ENCODE data around the gene RUNX2. TPM values are rescaled to one million over a fixed set of nuclear protein-coding genes. Genes with fewer than 3 reads are reported as not detected.

The RUNX2 gene
- total and polyA plus RNA-seq, 4 donors, result 1.8 to 6.7 (median 3.2) TPM

DNA sequence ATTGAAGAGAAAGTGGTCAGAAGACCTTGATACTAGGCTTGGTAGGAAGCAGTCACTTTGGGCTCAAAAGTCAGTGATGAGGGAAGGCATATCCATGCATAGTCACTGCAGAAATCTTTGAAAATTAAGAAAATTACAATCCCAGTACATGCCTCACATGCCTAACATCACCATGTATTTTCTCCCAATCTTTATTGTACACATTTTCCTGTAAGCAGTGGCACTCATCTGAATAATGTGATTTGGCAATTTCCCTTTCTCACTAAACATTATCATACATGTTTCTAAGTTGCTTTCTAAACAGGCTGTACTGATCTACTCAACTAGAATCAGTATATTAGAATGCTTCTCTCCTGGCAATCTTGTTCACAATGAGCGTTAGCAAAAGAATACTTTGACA, 330.3 kb downstream of the RUNX2 start:
- no peak overlapping the region for H3K9ac ChIP-seq (ENCODE audit: insufficient read depth in 1 of 2, low read length in 2 of 2)
- peak in 2 of 3 donors; percentile 0 to 25 for DNase-seq
- peaks cover 0 to 3% (median 0%) of the 10 kb centered on the region in 4 donors for H3K9me3 ChIP-seq (ENCODE audit: control insufficient read depth in 4 of 4, insufficient read depth in 3 of 4, low read length in 3 of 4)
- peaks cover 0 to 4% (median 0%) of the 10 kb centered on the region in 5 donors for H3K4me1 ChIP-seq (ENCODE audit: control insufficient read depth in 5 of 5, insufficient read depth in 5 of 5, low read length in 5 of 5)
- 93 to 95% methylated on average over 1 of the region's 1 CpG for WGBS, 2 donors
- no peak for ATAC-seq (ENCODE audit: insufficient read depth, low FRiP score)
- no peak overlapping the region for H3K4me3 ChIP-seq
- H3K27me3 ChIP-seq (ENCODE audit: control insufficient read depth in 3 of 3, insufficient read depth in 3 of 3, low read length in 2 of 3), result peaks cover 8 to 54% (median 34%) of the 10 kb centered on the region in 3 donors
- no peak overlapping the region for H3K27ac ChIP-seq (ENCODE audit: low read depth in 1 of 2, low read length in 1 of 2)
- H3K36me3 ChIP-seq (ENCODE audit: control insufficient read depth in 4 of 4, insufficient read depth in 4 of 4, low read length in 4 of 4), result no peaks in the 10 kb centered on the region
- TF ChIP-seq CTCF (IDR thresholded peaks at IDR 0.05; ENCODE audit: control extremely low read depth, extremely low read depth), result no peak

- Histone ChIP-seq H3K36me3 (ENCODE audit: control insufficient read depth in 4 of 4, insufficient read depth in 4 of 4, low read length in 4 of 4) (no peaks in the 10 kb centered on the region), H3K4me3 (no peak overlapping the region), H3K9ac (ENCODE audit: insufficient read depth in 1 of 2, low read length in 2 of 2) (no peak overlapping the region), H3K27me3 (ENCODE audit: control insufficient read depth in 3 of 3, insufficient read depth in 3 of 3, low read length in 2 of 3) (peaks cover 10 to 60% (median 36%) of the 10 kb centered on the region in 3 donors), H3K4me1 (ENCODE audit: control insufficient read depth in 5 of 5, insufficient read depth in 5 of 5, low read length in 5 of 5) (peaks cover 0 to 9% (median 0%) of the 10 kb centered on the region in 5 donors), H3K9me3 (ENCODE audit: control insufficient read depth in 4 of 4, insufficient read depth in 3 of 4, low read length in 3 of 4) (peaks cover 0 to 6% (median 0%) of the 10 kb centered on the region in 4 donors), H3K27ac (ENCODE audit: low read depth in 1 of 2, low read length in 1 of 2) (no peak overlapping the region)
- ATAC-seq (ENCODE audit: insufficient read depth, low FRiP score), result no peak
- TF ChIP-seq CTCF (IDR thresholded peaks at IDR 0.05; ENCODE audit: control extremely low read depth, extremely low read depth), result no peak
- 67 to 71% methylated on average over 5 of the region's 5 CpGs for WGBS, 2 donors
- DNase-seq, result peak in 1 of 3 donors; percentile 11
These were observed 330.8 kb downstream of the RUNX2 start for GRCh38 chr6:45658958-45659357.

- WGBS, 2 donors, result 82 to 87% methylated on average over 5 of the region's 5 CpGs
- no peak for DNase-seq
- H3K27me3 ChIP-seq (ENCODE audit: control insufficient read depth in 3 of 3, insufficient read depth in 3 of 3, low read length in 2 of 3), result peaks cover 10 to 69% (median 55%) of the 10 kb centered on the region in 3 donors
- ATAC-seq (ENCODE audit: insufficient read depth, low FRiP score), result no peak
- TF ChIP-seq CTCF (IDR thresholded peaks at IDR 0.05; ENCODE audit: control extremely low read depth, extremely low read depth), result no peak
- peaks cover 0 to 6% (median 0%) of the 10 kb centered on the region in 4 donors for H3K9me3 ChIP-seq (ENCODE audit: control insufficient read depth in 4 of 4, insufficient read depth in 3 of 4, low read length in 3 of 4)
- no peak overlapping the region for H3K9ac ChIP-seq (ENCODE audit: insufficient read depth in 1 of 2, low read length in 2 of 2)
- no peaks in the 10 kb centered on the region for H3K36me3 ChIP-seq (ENCODE audit: control insufficient read depth in 4 of 4, insufficient read depth in 4 of 4, low read length in 4 of 4)
- peaks cover 0 to 9% (median 0%) of the 10 kb centered on the region in 5 donors for H3K4me1 ChIP-seq (ENCODE audit: control insufficient read depth in 5 of 5, insufficient read depth in 5 of 5, low read length in 5 of 5)
- no peak overlapping the region for H3K4me3 ChIP-seq
- no peak overlapping the region for H3K27ac ChIP-seq (ENCODE audit: low read depth in 1 of 2, low read length in 1 of 2)
These were observed 333.5 kb downstream of the RUNX2 start for GRCh38 chr6:45661661-45662060.

Data from lung (tissue), 12 donors.